ENCODE results near the gene CXCL10.

- TF ChIP-seq POLR2AphosphoS5 (IDR thresholded peaks at IDR 0.05; ENCODE audit: low read length), result no peak
- no peak for TF ChIP-seq BCL11A (IDR thresholded peaks at IDR 0.05; ENCODE audit: low read depth, low read length)
- no peak for TF ChIP-seq SIX5 (IDR thresholded peaks at IDR 0.05; ENCODE audit: low read depth, low read length, severe bottlenecking)
- no peak for TF ChIP-seq CTCF (IDR thresholded peaks at IDR 0.05 in 2 of 3, conservative IDR thresholded peaks at IDR 0.05 in 1 of 3; ENCODE audit: control insufficient read depth in 2 of 3, extremely low read depth in 1 of 3, insufficient read depth in 1 of 3, low read depth in 3 of 3, low read length in 3 of 3)
- no peak for TF ChIP-seq PKNOX1 (IDR thresholded peaks at IDR 0.05)
- TF ChIP-seq NFXL1 (IDR thresholded peaks at IDR 0.05; ENCODE audit: borderline replicate concordance), result no peak
- TF ChIP-seq TCF7 (IDR thresholded peaks at IDR 0.05; ENCODE audit: borderline replicate concordance), result no peak
- TF ChIP-seq ESRRA (IDR thresholded peaks at IDR 0.05; ENCODE audit: low read length), result no peak
- no peak for TF ChIP-seq POU2F2 (IDR thresholded peaks at IDR 0.05; ENCODE audit: borderline replicate concordance, low read depth, low read length)
- no peak for TF ChIP-seq SUPT20H (IDR thresholded peaks at IDR 0.05; ENCODE audit: borderline replicate concordance, control insufficient read depth, low read depth, low read length)
- no peak for TF ChIP-seq SMAD5 (IDR thresholded peaks at IDR 0.05; ENCODE audit: low read depth)
- TF ChIP-seq POLR2A (IDR thresholded peaks at IDR 0.05; ENCODE audit: low read depth, low read length), result no peak
- TF ChIP-seq JUND (IDR thresholded peaks at IDR 0.05; ENCODE audit: low read depth, low read length), result no peak
- TF ChIP-seq ZNF24 (IDR thresholded peaks at IDR 0.05), result no peak
Observed at GRCh38 chr4:76060506-76060905, 37.2 kb upstream of the CXCL10 start.

All from GM12878 (cell line).